ENCODE results near the gene SOX4.

SOX4 gene

GRCh38 chr6:21633511-21634109 lies 40.1 kb downstream of the SOX4 start:
- TF ChIP-seq, protein P1, sequence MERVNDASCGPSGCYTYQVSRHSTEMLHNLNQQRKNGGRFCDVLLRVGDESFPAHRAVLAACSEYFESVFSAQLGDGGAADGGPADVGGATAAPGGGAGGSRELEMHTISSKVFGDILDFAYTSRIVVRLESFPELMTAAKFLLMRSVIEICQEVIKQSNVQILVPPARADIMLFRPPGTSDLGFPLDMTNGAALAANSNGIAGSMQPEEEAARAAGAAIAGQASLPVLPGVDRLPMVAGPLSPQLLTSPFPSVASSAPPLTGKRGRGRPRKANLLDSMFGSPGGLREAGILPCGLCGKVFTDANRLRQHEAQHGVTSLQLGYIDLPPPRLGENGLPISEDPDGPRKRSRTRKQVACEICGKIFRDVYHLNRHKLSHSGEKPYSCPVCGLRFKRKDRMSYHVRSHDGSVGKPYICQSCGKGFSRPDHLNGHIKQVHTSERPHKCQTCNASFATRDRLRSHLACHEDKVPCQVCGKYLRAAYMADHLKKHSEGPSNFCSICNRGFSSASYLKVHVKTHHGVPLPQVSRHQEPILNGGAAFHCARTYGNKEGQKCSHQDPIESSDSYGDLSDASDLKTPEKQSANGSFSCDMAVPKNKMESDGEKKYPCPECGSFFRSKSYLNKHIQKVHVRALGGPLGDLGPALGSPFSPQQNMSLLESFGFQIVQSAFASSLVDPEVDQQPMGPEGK (CRISPR knock-in tag; IDR thresholded peaks at IDR 0.05; ENCODE audit: borderline replicate concordance), result no peak
- TF ChIP-seq ZNF8 (CRISPR knock-in tag; IDR thresholded peaks at IDR 0.05), result no peak
- no peak for TF ChIP-seq CSDC2 (CRISPR knock-in tag; IDR thresholded peaks at IDR 0.05)
- no peak for TF ChIP-seq ARNTL (CRISPR knock-in tag; IDR thresholded peaks at IDR 0.05; ENCODE audit: borderline replicate concordance, low read depth)

DNA sequence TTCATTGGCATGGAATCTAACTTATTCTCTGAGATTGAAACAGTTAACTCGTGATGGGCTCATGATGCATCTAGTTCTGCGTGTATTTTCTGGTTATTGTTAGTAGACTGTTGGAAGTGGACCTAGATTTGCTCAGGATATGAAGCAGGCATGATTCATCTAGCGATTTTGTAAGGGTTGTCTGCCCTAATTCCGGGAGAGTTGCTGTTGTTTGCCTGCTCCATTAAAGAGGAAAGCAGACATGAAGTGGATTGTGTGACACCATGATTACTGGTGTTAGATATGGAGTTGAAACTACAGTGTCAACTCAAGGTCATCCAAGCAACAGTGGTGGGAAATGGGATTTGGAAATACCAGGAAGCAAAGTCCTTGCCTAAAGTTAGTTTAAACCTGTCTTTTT lies 41.0 kb downstream of the SOX4 start:
- ATAC-seq, result peak; percentile 98
- TF ChIP-seq, protein P2, sequence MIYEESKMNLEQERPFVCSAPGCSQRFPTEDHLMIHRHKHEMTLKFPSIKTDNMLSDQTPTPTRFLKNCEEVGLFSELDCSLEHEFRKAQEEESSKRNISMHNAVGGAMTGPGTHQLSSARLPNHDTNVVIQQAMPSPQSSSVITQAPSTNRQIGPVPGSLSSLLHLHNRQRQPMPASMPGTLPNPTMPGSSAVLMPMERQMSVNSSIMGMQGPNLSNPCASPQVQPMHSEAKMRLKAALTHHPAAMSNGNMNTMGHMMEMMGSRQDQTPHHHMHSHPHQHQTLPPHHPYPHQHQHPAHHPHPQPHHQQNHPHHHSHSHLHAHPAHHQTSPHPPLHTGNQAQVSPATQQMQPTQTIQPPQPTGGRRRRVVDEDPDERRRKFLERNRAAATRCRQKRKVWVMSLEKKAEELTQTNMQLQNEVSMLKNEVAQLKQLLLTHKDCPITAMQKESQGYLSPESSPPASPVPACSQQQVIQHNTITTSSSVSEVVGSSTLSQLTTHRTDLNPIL (CRISPR knock-in tag; IDR thresholded peaks at IDR 0.05; ENCODE audit: low read depth), result no peak
- TF ChIP-seq SNAI2 (CRISPR knock-in tag; IDR thresholded peaks at IDR 0.05), result 0 out of 2 replicates have a peak, but pooled peaks have one; percentile 57
- no peak for TF ChIP-seq ARNTL (CRISPR knock-in tag; IDR thresholded peaks at IDR 0.05; ENCODE audit: borderline replicate concordance, low read depth)
- no peak; the same call in 1 of the 2 replicates for TF ChIP-seq POU6F1 (CRISPR knock-in tag; IDR thresholded peaks at IDR 0.05; ENCODE audit: borderline replicate concordance, low read depth)
- TF ChIP-seq TOX (CRISPR knock-in tag; IDR thresholded peaks at IDR 0.05; ENCODE audit: borderline replicate concordance), result peak; percentile 52
- peak; percentile 38; the same call in 1 of the 2 replicates for TF ChIP-seq ZFP3 (CRISPR knock-in tag; IDR thresholded peaks at IDR 0.05)
- no peak for TF ChIP-seq BACH2 (CRISPR knock-in tag; IDR thresholded peaks at IDR 0.05; ENCODE audit: borderline replicate concordance)
- TF ChIP-seq TSHZ2 (CRISPR knock-in tag; IDR thresholded peaks at IDR 0.05), result no peak
- TF ChIP-seq ISL1 (CRISPR knock-in tag; IDR thresholded peaks at IDR 0.05), result peak; percentile 86
- TF ChIP-seq OSR1 (CRISPR knock-in tag; IDR thresholded peaks at IDR 0.05), result no peak
- no peak for TF ChIP-seq PPARA (CRISPR knock-in tag; IDR thresholded peaks at IDR 0.05; ENCODE audit: borderline replicate concordance)
- TF ChIP-seq, protein P3, sequence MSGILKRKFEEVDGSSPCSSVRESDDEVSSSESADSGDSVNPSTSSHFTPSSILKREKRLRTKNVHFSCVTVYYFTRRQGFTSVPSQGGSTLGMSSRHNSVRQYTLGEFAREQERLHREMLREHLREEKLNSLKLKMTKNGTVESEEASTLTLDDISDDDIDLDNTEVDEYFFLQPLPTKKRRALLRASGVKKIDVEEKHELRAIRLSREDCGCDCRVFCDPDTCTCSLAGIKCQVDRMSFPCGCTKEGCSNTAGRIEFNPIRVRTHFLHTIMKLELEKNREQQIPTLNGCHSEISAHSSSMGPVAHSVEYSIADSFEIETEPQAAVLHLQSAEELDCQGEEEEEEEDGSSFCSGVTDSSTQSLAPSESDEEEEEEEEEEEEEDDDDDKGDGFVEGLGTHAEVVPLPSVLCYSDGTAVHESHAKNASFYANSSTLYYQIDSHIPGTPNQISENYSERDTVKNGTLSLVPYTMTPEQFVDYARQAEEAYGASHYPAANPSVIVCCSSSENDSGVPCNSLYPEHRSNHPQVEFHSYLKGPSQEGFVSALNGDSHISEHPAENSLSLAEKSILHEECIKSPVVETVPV (CRISPR knock-in tag; IDR thresholded peaks at IDR 0.05), result no peak

More at GRCh38 chr6:21633511-21634109, 40.1 kb downstream of the SOX4 start:
- ATAC-seq, result no peak

- ATAC-seq, result no peak
- TF ChIP-seq POU6F1 (CRISPR knock-in tag; IDR thresholded peaks at IDR 0.05; ENCODE audit: borderline replicate concordance, low read depth) (no peak), CSDC2 (CRISPR knock-in tag; IDR thresholded peaks at IDR 0.05) (no peak), ESRRG (CRISPR knock-in tag; IDR thresholded peaks at IDR 0.05) (no peak), ZNF70 (CRISPR knock-in tag; IDR thresholded peaks at IDR 0.05) (no peak), ZNF8 (CRISPR knock-in tag; IDR thresholded peaks at IDR 0.05) (no peak), ARNTL (CRISPR knock-in tag; IDR thresholded peaks at IDR 0.05; ENCODE audit: borderline replicate concordance, low read depth) (no peak), TOX (CRISPR knock-in tag; IDR thresholded peaks at IDR 0.05; ENCODE audit: borderline replicate concordance) (no peak), ZNF565 (CRISPR knock-in tag; conservative IDR thresholded peaks at IDR 0.05; ENCODE audit: low read depth) (no peak), TSHZ2 (CRISPR knock-in tag; IDR thresholded peaks at IDR 0.05) (no peak), GLIS3 (CRISPR knock-in tag; IDR thresholded peaks at IDR 0.05) (no peak), SNAI2 (CRISPR knock-in tag; IDR thresholded peaks at IDR 0.05) (no peak), ZFP3 (CRISPR knock-in tag; IDR thresholded peaks at IDR 0.05) (no peak)
- TF ChIP-seq, protein P1 (CRISPR knock-in tag; IDR thresholded peaks at IDR 0.05; ENCODE audit: borderline replicate concordance), result no peak
Measured at GRCh38 chr6:21636876-21637275, 43.3 kb downstream of the SOX4 start.
